Natural killer cell (primary cell): ENCODE data around the gene GLIPR2. TPM values are rescaled to one million over a fixed set of nuclear protein-coding genes. Genes with fewer than 3 reads are reported as not detected.
"Not testable (repeated sequence)": the region's sequence is repeated elsewhere in the genome, so short reads cannot be mapped to it uniquely, and the experiment has no call there.

Experiments used
- ATAC-seq, 3 donors: fragments of 150-1000 bp in 2 of 3; fragments of 200-7000 bp in 1 of 3; cut with Tn5 transposase; 1 replicate in 1 of 3; 2 replicates in 2 of 3; pipeline ENCODE4 v1.10.0; 2021; ENCODE audit warnings: mild to moderate bottlenecking in 2 of 3, moderate library complexity in 2 of 3
- DNase-seq, 2 donors: peaks; one replicate each; pipeline versions ENCODE4 v3.0.0 to v3.0.0-alpha.2; 2013 to 2021; ENCODE audit warnings: mixed read lengths in 1 of 2
- H3K27ac ChIP-seq: one replicate; pipeline ENCODE4 v1.5.1; 2013; ENCODE audit warnings: mild to moderate bottlenecking, low read length
- H3K27me3 ChIP-seq: one replicate; pipeline ENCODE4 v1.6.1; 2013; ENCODE audit warnings: low read length; ENCODE audit not compliant: control insufficient read depth, insufficient read depth
- H3K36me3 ChIP-seq: one replicate; pipeline ENCODE4 v1.6.1; 2013; ENCODE audit warnings: low read length; ENCODE audit not compliant: control insufficient read depth, insufficient read depth
- H3K4me1 ChIP-seq: one replicate; pipeline ENCODE4 v1.6.1; 2013; ENCODE audit warnings: low read length; ENCODE audit not compliant: control insufficient read depth, insufficient read depth
- H3K4me3 ChIP-seq: one replicate; pipeline ENCODE4 v1.5.1; 2013; ENCODE audit warnings: low read length
- H3K9me3 ChIP-seq: one replicate; pipeline ENCODE4 v1.6.1; 2013; ENCODE audit warnings: low read length; ENCODE audit not compliant: control insufficient read depth, insufficient read depth
- H3K27ac Mint-ChIP-seq, 2 donors: one replicate each; pipeline ENCODE4 v1.8.0; 2022; ENCODE audit warnings: mild to moderate bottlenecking in 2 of 2, mixed read lengths in 2 of 2, moderate library complexity in 1 of 2
- H3K27me3 Mint-ChIP-seq, 2 donors: one replicate each; pipeline ENCODE4 v1.8.0; 2022; ENCODE audit warnings: low read depth in 2 of 2, mixed read lengths in 2 of 2
- H3K36me3 Mint-ChIP-seq: one replicate; pipeline ENCODE4 v1.8.0; 2022; ENCODE audit warnings: mixed read lengths
- H3K4me1 Mint-ChIP-seq, 2 donors: one replicate each; pipeline ENCODE4 v1.8.0; 2022; ENCODE audit warnings: mixed read lengths in 2 of 2
- H3K4me3 Mint-ChIP-seq: one replicate; pipeline ENCODE4 v1.8.0; 2022; ENCODE audit warnings: mild to moderate bottlenecking, moderate library complexity, mixed read lengths
- H3K9me3 Mint-ChIP-seq, 2 donors: one replicate each; pipeline ENCODE4 v1.8.0; 2022; ENCODE audit warnings: mixed read lengths in 2 of 2
- WGBS: methylation state at CpG from one replicate; pipeline ENCODE4 v1.1.7; 2013; ENCODE audit warnings: missing lambda C conversion rate; ENCODE audit not compliant: insufficient coverage; 5-methylcytosine and 5-hydroxymethylcytosine counted together
- intact Hi-C: fragments of 100-400 bp; cut with micrococcal nuclease; formaldehyde crosslinking; loops from one replicate; pipeline ENCODE4 v1.14.2; 2022
- total RNA-seq, 4 donors: library from RNA; stranded (reverse); fragments of 120-200 nt in 1 of 4; gene quantifications; one replicate each; pipeline versions ENCODE4 v1.2.3 to v1.2.4, GENCODE V29; 2013 to 2022
- TF ChIP-seq, protein P1 (sequence below): fragments of 200-600 bp; IDR thresholded peaks from one replicate; pipeline ENCODE4 v1.8.0; 2022; ENCODE audit warnings: antibody characterized with exemption

GLIPR2 gene
- total RNA-seq, result 100 to 1,000 TPM; 124 to 135 (median 125) TPM
- total RNA-seq (2013), result 111 TPM

GRCh38 chr9:36136272-36136893, at the start of gene GLIPR2:
Gene GLIPR2, plus strand, starts transcription at chr9:36136733. Its CDS starts 46 bp downstream, at chr9:36136779.
- Histone ChIP-seq H3K36me3 (no peaks in the 10 kb centered on the region), H3K4me3 (peak within 1 kb of the TSS; percentile 70), H3K9me3 (no peaks in the 10 kb centered on the region), H3K27ac (peak within 1 kb of the TSS; percentile 77), H3K4me1 (peaks cover 57% of the 10 kb centered on the region), H3K27me3 (no peaks in the 10 kb centered on the region)
- peak; percentile 93 to 98 (median 96) for ATAC-seq
- peak; percentile 81 to 87 for DNase-seq
- TF ChIP-seq, protein P1, sequence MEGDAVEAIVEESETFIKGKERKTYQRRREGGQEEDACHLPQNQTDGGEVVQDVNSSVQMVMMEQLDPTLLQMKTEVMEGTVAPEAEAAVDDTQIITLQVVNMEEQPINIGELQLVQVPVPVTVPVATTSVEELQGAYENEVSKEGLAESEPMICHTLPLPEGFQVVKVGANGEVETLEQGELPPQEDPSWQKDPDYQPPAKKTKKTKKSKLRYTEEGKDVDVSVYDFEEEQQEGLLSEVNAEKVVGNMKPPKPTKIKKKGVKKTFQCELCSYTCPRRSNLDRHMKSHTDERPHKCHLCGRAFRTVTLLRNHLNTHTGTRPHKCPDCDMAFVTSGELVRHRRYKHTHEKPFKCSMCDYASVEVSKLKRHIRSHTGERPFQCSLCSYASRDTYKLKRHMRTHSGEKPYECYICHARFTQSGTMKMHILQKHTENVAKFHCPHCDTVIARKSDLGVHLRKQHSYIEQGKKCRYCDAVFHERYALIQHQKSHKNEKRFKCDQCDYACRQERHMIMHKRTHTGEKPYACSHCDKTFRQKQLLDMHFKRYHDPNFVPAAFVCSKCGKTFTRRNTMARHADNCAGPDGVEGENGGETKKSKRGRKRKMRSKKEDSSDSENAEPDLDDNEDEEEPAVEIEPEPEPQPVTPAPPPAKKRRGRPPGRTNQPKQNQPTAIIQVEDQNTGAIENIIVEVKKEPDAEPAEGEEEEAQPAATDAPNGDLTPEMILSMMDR, result no peak
- intact Hi-C loops, result loop anchor here (1.0 to 5.0 kb wide), 2 partner anchors 15 to 34 kb away; no protein-coding TSS in a partner anchor
- Mint-ChIP-seq H3K27ac (peak within 1 kb of the TSS; percentile 93 to 100), H3K9me3 (no peaks in the 10 kb centered on the region), H3K4me3 (peak within 1 kb of the TSS; percentile 96), H3K4me1 (peaks cover 45 to 52% of the 10 kb centered on the region in 2 donors), H3K27me3 (no peaks in the 10 kb centered on the region), H3K36me3 (no peaks in the 10 kb centered on the region)
- WGBS, result under 1% methylated on average over 83 of the region's 83 CpGs

DNA sequence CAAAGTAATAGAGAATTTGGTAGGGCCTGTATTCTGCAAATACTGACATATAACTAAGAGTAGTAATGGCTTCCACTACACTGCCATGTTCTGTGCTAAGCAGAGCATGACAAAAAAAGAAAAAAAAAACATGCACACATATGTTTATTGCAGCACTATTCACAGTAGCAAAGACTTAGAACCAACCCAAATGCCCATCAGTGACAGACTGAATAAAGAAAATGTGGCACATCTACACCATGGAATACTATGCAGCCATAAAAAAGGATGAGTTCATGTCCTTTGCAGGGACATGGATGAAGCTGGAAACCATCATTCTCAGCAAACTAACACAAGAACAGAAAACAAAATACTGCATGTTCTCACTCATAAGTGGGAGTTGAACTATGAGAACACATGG, 49.5 kb upstream of the GLIPR2 start:
- H3K4me1 ChIP-seq, H3K4me3 ChIP-seq, intact Hi-C loops, H3K36me3 ChIP-seq, H3K4me3 Mint-ChIP-seq, H3K9me3 Mint-ChIP-seq, H3K27me3 Mint-ChIP-seq, DNase-seq, H3K27ac Mint-ChIP-seq, H3K27ac ChIP-seq, H3K36me3 Mint-ChIP-seq, ATAC-seq, H3K9me3 ChIP-seq, H3K27me3 ChIP-seq: not testable (repeated sequence)
- peaks cover 7 to 17% of the 10 kb centered on the region in 2 donors for H3K4me1 Mint-ChIP-seq

DNA sequence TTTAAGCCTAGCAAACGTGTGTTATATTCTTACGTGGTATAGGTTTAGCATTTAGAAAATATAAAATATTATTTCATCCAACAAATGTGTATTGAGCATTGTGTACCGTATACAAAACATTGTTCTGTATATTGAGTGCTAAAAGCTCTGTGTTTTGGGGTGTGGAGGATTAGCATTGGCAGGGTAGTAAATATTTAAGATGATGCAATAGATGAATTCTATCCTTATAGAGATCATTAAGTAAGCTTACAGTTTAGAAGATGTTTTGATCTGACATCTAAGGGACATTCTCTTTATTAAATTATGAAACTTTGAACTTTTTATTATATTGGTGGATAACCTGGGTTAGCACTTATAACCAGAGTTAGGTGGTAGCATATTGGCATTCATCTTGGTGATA, 48.5 kb upstream of the GLIPR2 start:
- no peak for ATAC-seq
- Mint-ChIP-seq H3K27me3 (no peaks in the 10 kb centered on the region), H3K36me3 (peaks cover 6% of the 10 kb centered on the region), H3K9me3 (no peaks in the 10 kb centered on the region), H3K4me3 (no peak overlapping the region), H3K4me1 (peaks cover 13 to 24% of the 10 kb centered on the region in 2 donors), H3K27ac (no peak overlapping the region)
- Histone ChIP-seq H3K4me3 (no peak overlapping the region), H3K36me3 (no peaks in the 10 kb centered on the region), H3K27ac (no peak overlapping the region), H3K9me3 (no peaks in the 10 kb centered on the region), H3K27me3 (no peaks in the 10 kb centered on the region), H3K4me1 (peaks cover 9% of the 10 kb centered on the region)
- 88% methylated on average over 1 of the region's 3 CpGs for whole genome bisulfite sequencing
- TF ChIP-seq, protein P1, result no peak
- no peak for DNase-seq
- intact Hi-C loops, result no loop called here

GRCh38 chr9:36091026-36091953, 45.2 kb upstream of the GLIPR2 start:
- no peak overlapping the region for H3K27ac ChIP-seq
- H3K36me3 ChIP-seq, result no peaks in the 10 kb centered on the region
- H3K4me3 ChIP-seq, result no peak overlapping the region
- WGBS, result 92% methylated on average over 5 of the region's 8 CpGs
- Mint-ChIP-seq H3K27me3 (no peaks in the 10 kb centered on the region), H3K27ac (peak overlapping the region; percentile 88 to 91), H3K4me1 (peaks cover 13 to 17% of the 10 kb centered on the region in 2 donors), H3K9me3 (no peaks in the 10 kb centered on the region), H3K4me3 (no peak overlapping the region), H3K36me3 (no peaks in the 10 kb centered on the region)
- intact Hi-C loops, result no loop called here
- TF ChIP-seq, protein P1, result no peak
- H3K9me3 ChIP-seq, result no peaks in the 10 kb centered on the region
- DNase-seq (no peak), ATAC-seq (no peak)
- H3K4me1 ChIP-seq, result peaks cover 9% of the 10 kb centered on the region
- no peaks in the 10 kb centered on the region for H3K27me3 ChIP-seq
